ENCODE data around the gene CXCR3. TPM values are rescaled to one million over a fixed set of nuclear protein-coding genes. Genes with fewer than 3 reads are reported as not detected.

The CXCR3 gene
- total and polyA plus RNA-seq, 7 donors: 0.01 to 0.21 (median 0.05) TPM; not detected in 4

- intact Hi-C loops (cut with DNase I): no loop called here
Measured at GRCh38 chrX:71609095-71609750, 9.1 kb downstream of the CXCR3 start.

GRCh38 chrX:71607488-71607887 is 10.8 kb downstream of the CXCR3 start:
- no peak for TF ChIP-seq CTCF (IDR thresholded peaks at IDR 0.05)
- intact Hi-C loops (cut with DNase I): no loop called here
- WGBS, 3 donors: 26 to 42% (median 42%) methylated on average over 2 of the region's 2 CpGs
- Histone ChIP-seq H3K36me3 (ENCODE audit: insufficient read depth in 1 of 2, low read depth in 1 of 2) (peaks cover 0 to 68% of the 10 kb centered on the region in 2 donors), H3K4me1 (peaks cover 4% of the 10 kb centered on the region), H3K9me3 (peaks cover 8% of the 10 kb centered on the region), H3K27me3 (ENCODE audit: insufficient read depth in 3 of 3, low read length in 2 of 3) (no peaks in the 10 kb centered on the region), H3K27ac (no peak overlapping the region), H3K4me3 (no peak overlapping the region)
- ATAC-seq (peak in 3 of 4 donors; percentile 44 to 75 (median 75)), DNase-seq (no peak)

More at GRCh38 chrX:71609095-71609750, 9.1 kb downstream of the CXCR3 start:
- Histone ChIP-seq H3K27ac (no peak overlapping the region), H3K27me3 (ENCODE audit: insufficient read depth in 3 of 3, low read length in 2 of 3) (no peaks in the 10 kb centered on the region), H3K9me3 (no peaks in the 10 kb centered on the region), H3K4me3 (no peak overlapping the region), H3K4me1 (peaks cover 4% of the 10 kb centered on the region), H3K36me3 (ENCODE audit: insufficient read depth in 1 of 2, low read depth in 1 of 2) (peaks cover 4 to 66% of the 10 kb centered on the region in 2 donors)
- no peak for TF ChIP-seq CTCF (IDR thresholded peaks at IDR 0.05)
- 70 to 98% (median 89%) methylated on average over 3 of the region's 3 CpGs for WGBS, 3 donors
- ATAC-seq (no peak), DNase-seq (no peak)

GRCh38 chrX:71606536-71607216 is 11.6 kb downstream of the CXCR3 start:
- no peak overlapping the region for H3K27ac ChIP-seq
- peak in 3 of 4 donors; percentile 51 to 73 (median 60) for ATAC-seq

GRCh38 chrX:71604796-71605568 is 13.3 kb downstream of the CXCR3 start:
- H3K4me1 ChIP-seq: peaks cover 4% of the 10 kb centered on the region
- 83 to 97% (median 92%) methylated on average over 7 to 8 of the region's 8 CpGs for WGBS, 3 donors
- DNase-seq (no peak), ATAC-seq (peak in 1 of 4 donors; percentile 11)
- H3K27me3 ChIP-seq (ENCODE audit: insufficient read depth in 3 of 3, low read length in 2 of 3): no peaks in the 10 kb centered on the region
- H3K36me3 ChIP-seq (ENCODE audit: insufficient read depth in 1 of 2, low read depth in 1 of 2): peaks cover 0 to 63% of the 10 kb centered on the region in 2 donors
- no peak overlapping the region for H3K4me3 ChIP-seq
- H3K27ac ChIP-seq: no peak overlapping the region
- intact Hi-C loops (cut with DNase I): no loop called here
- TF ChIP-seq CTCF (IDR thresholded peaks at IDR 0.05): no peak
- peaks cover 10% of the 10 kb centered on the region for H3K9me3 ChIP-seq

More at GRCh38 chrX:71606536-71607216, 11.6 kb downstream of the CXCR3 start:
- Histone ChIP-seq H3K27me3 (ENCODE audit: insufficient read depth in 3 of 3, low read length in 2 of 3) (no peaks in the 10 kb centered on the region), H3K4me1 (peaks cover 4% of the 10 kb centered on the region), H3K36me3 (ENCODE audit: insufficient read depth in 1 of 2, low read depth in 1 of 2) (peaks cover 0 to 64% of the 10 kb centered on the region in 2 donors), H3K9me3 (peaks cover 10% of the 10 kb centered on the region), H3K4me3 (no peak overlapping the region)
- no peak for DNase-seq
- intact Hi-C loops (cut with DNase I): no loop called here
- 28 to 32% (median 31%) methylated on average over 8 to 9 of the region's 9 CpGs for WGBS, 3 donors
- TF ChIP-seq CTCF (IDR thresholded peaks at IDR 0.05): no peak
